ENCODE data around the gene STK35. TPM values are rescaled to one million over a fixed set of nuclear protein-coding genes. Genes with fewer than 3 reads are reported as not detected.

Gene STK35
- total RNA-seq, 1 donor from 2014 or later, result 13.0 TPM

DNA sequence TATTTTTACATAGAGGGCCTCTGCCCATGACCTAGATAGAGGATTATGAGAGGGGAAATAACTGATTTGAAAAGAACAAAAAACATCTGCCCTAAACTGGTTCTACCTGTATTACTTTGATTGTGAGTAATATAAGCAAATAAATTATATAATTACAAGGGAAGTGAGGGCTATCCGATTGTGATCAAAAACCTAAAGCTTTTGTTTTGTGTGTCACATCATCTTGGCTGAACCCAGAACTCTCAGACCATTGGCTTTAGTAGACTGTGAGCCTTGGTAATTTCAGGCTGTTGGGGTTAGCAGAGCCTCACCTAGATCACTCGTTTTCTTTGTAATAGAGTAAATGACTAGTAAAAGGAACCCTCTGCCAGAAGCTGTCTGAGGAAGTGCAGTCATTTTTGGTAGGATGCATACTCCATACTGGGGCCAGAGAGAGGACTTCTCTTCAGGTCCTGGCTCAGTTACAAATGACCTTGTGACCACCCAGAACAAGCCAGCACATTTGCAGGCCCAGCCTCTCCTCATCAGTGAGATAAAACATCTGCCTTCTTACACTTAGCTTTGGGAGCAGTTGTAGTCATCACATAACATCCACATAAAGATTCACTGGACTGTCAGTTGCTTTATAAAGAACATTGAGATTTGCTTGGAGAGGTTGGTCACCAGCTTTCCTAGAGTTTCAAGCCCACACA, 13.5 kb downstream of the STK35 start:
- ATAC-seq (peak; percentile 62), DNase-seq (no peak)
- Histone ChIP-seq H3K27me3 (no peaks in the 10 kb centered on the region), H3K4me1 (peaks cover 40% of the 10 kb centered on the region), H3K27ac (peak overlapping the region; percentile 58), H3K4me3 (no peak overlapping the region), H3K9me3 (no peaks in the 10 kb centered on the region), H3K36me3 (peaks cover 29% of the 10 kb centered on the region)
- TF ChIP-seq, protein P1, sequence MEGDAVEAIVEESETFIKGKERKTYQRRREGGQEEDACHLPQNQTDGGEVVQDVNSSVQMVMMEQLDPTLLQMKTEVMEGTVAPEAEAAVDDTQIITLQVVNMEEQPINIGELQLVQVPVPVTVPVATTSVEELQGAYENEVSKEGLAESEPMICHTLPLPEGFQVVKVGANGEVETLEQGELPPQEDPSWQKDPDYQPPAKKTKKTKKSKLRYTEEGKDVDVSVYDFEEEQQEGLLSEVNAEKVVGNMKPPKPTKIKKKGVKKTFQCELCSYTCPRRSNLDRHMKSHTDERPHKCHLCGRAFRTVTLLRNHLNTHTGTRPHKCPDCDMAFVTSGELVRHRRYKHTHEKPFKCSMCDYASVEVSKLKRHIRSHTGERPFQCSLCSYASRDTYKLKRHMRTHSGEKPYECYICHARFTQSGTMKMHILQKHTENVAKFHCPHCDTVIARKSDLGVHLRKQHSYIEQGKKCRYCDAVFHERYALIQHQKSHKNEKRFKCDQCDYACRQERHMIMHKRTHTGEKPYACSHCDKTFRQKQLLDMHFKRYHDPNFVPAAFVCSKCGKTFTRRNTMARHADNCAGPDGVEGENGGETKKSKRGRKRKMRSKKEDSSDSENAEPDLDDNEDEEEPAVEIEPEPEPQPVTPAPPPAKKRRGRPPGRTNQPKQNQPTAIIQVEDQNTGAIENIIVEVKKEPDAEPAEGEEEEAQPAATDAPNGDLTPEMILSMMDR (IDR thresholded peaks at IDR 0.05), result no peak
- intact Hi-C loops (cut with DNase I), result no loop called here

DNA sequence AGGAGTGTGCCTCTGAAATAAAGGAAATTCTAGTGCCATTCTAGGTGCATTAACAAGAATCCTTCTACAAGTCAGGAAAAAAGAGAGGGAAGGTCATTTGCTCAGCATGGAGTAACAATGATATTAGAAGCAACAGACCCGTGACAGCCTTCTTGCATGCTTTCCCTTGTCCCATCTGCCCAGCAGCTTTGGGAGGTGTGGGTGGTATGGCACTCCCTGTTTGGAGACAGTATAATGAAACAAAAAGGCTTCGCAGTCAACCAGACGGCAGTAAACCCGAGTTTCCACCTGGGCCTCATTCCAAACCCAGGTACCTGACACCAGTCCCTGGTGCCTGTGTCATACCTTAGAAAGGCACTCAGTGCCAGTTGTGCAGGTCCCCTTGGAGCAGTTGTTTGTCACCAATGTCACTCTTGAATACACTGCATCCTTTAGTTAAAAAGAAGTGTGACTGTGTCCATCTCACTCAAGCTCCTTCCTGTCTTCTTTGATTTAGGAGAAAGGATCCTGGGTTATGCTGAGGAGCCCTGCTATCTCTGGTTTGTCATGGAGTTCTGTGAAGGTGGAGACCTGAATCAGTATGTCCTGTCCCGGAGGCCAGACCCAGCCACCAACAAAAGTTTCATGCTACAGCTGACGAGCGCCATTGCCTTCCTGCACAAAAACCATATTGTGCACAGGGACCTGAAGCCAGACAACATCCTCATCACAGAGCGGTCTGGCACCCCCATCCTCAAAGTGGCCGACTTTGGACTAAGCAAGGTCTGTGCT, 14.7 kb downstream of the STK35 start:
- H3K4me1 ChIP-seq, result peaks cover 36% of the 10 kb centered on the region
- no peak overlapping the region for H3K4me3 ChIP-seq
- H3K36me3 ChIP-seq, result peaks cover 29% of the 10 kb centered on the region
- no peak for ATAC-seq
- intact Hi-C loops (cut with DNase I), result no loop called here
- H3K27ac ChIP-seq, result no peak overlapping the region
- DNase-seq, result no peak
- H3K9me3 ChIP-seq, result no peaks in the 10 kb centered on the region
- no peaks in the 10 kb centered on the region for H3K27me3 ChIP-seq
- TF ChIP-seq, protein P1 (IDR thresholded peaks at IDR 0.05), result no peak

GRCh38 chr20:2118783-2119182, 17.2 kb downstream of the STK35 start:
- intact Hi-C loops (cut with DNase I), result no loop called here
- H3K4me3 ChIP-seq, result no peak overlapping the region
- no peaks in the 10 kb centered on the region for H3K9me3 ChIP-seq
- no peak overlapping the region for H3K27ac ChIP-seq
- TF ChIP-seq, protein P1 (IDR thresholded peaks at IDR 0.05), result no peak
- peaks cover 29% of the 10 kb centered on the region for H3K36me3 ChIP-seq
- DNase-seq, result no peak
- peak; percentile 31 for ATAC-seq
- H3K27me3 ChIP-seq, result no peaks in the 10 kb centered on the region
- H3K4me1 ChIP-seq, result peaks cover 45% of the 10 kb centered on the region

DNA sequence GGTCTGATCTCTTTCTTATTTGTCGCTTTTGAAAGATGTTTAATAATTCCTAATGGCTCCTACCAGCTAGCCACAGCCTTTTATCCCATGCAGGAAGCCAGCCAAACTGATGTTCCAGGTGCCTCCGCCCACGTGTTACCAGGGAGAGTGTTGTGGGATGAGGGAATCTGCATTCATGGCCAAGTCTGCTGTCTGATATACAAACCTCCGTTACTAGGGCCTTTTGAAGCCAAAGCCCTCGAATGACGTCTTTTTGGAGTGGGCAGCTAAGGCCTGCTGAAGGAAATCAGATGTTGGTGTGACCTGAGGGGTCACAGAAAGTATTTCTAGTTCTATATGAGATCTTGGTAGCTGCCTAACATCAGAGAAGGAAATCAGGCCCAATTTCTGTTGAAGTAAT, 21.3 kb downstream of the STK35 start:
- TF ChIP-seq, protein P1 (IDR thresholded peaks at IDR 0.05), result no peak
- H3K27me3 ChIP-seq, result no peaks in the 10 kb centered on the region
- no peak overlapping the region for H3K4me3 ChIP-seq
- H3K9me3 ChIP-seq, result no peaks in the 10 kb centered on the region
- peak overlapping the region; percentile 45 for H3K27ac ChIP-seq
- H3K36me3 ChIP-seq, result peaks cover 12% of the 10 kb centered on the region
- peak; percentile 20 for ATAC-seq
- DNase-seq, result no peak
- intact Hi-C loops (cut with DNase I), result no loop called here
- H3K4me1 ChIP-seq, result peaks cover 31% of the 10 kb centered on the region

GRCh38 chr20:2123720-2124119, 22.1 kb downstream of the STK35 start:
- H3K9me3 ChIP-seq, result no peaks in the 10 kb centered on the region
- H3K27me3 ChIP-seq, result no peaks in the 10 kb centered on the region
- peaks cover 26% of the 10 kb centered on the region for H3K4me1 ChIP-seq
- ATAC-seq (no peak), DNase-seq (no peak)
- TF ChIP-seq, protein P1 (IDR thresholded peaks at IDR 0.05), result no peak
- intact Hi-C loops (cut with DNase I), result no loop called here
- H3K36me3 ChIP-seq, result peaks cover 11% of the 10 kb centered on the region
- H3K4me3 ChIP-seq, result no peak overlapping the region
- peak overlapping the region; percentile 45 for H3K27ac ChIP-seq
